T-helper 1 cell treated with Interleukin-12 subunit alpha and Interleukin-12 subunit beta and Interleukin-4 antibody, amounts not matched to agents 30 ng/mL and 1 ng/mL, for 36 hours (primary cell): ENCODE results near the gene PCSK6. TPM values are rescaled to one million over a fixed set of nuclear protein-coding genes. Genes with fewer than 3 reads are reported as not detected.
"Not testable (repeated sequence)": the region's sequence is repeated elsewhere in the genome, so short reads cannot be mapped to it uniquely, and the experiment has no call there.

Experiments
- intact Hi-C: fragments of 100-400 bp; cut with micrococcal nuclease; formaldehyde crosslinking; loops from one replicate; pipeline ENCODE4 v1.15.1; 2024
- total RNA-seq: library from RNA; stranded (reverse); gene quantifications from 2 replicates; pipeline ENCODE4 v1.2.3, GENCODE V29; 2022

PCSK6 gene
- total RNA-seq, 1 donor from 2014 or later = 2.5 TPM

GRCh38 chr15:101464256-101464998 is 25.1 kb downstream of the PCSK6 start:
- intact Hi-C loops = no loop called here

GRCh38 chr15:101463696-101464095 is 25.8 kb downstream of the PCSK6 start:
- intact Hi-C loops = not testable (repeated sequence)

GRCh38 chr15:101463270-101463669 is 26.2 kb downstream of the PCSK6 start:
- intact Hi-C loops = no loop called here

GRCh38 chr15:101461097-101461496 is 28.4 kb downstream of the PCSK6 start:
- intact Hi-C loops = loop anchor here (2.0 kb wide), 1 partner anchor 40 kb away; no protein-coding TSS in a partner anchor

- intact Hi-C loops = loop anchor here (2.0 kb wide), 1 partner anchor 41 kb away; no protein-coding TSS in a partner anchor
These were observed 29.8 kb downstream of the PCSK6 start for GRCh38 chr15:101459579-101460300.

- intact Hi-C loops = no loop called here
These were observed 30.5 kb downstream of the PCSK6 start for GRCh38 chr15:101458908-101459578.

- intact Hi-C loops = no loop called here
These were observed 31.2 kb downstream of the PCSK6 start for GRCh38 chr15:101458158-101458900.

GRCh38 chr15:101457696-101458095 is 31.8 kb downstream of the PCSK6 start:
- intact Hi-C loops = no loop called here

GRCh38 chr15:101456057-101456739 is 33.3 kb downstream of the PCSK6 start:
- intact Hi-C loops = no loop called here

GRCh38 chr15:101455291-101456025 is 34.0 kb downstream of the PCSK6 start:
- intact Hi-C loops = no loop called here

- intact Hi-C loops = not testable (repeated sequence)
These were observed 34.7 kb downstream of the PCSK6 start for GRCh38 chr15:101454781-101455180.

GRCh38 chr15:101454365-101454764 is 35.1 kb downstream of the PCSK6 start:
- intact Hi-C loops = no loop called here

GRCh38 chr15:101453123-101454120 is 36.1 kb downstream of the PCSK6 start:
- intact Hi-C loops = no loop called here

GRCh38 chr15:101452572-101452971 is 36.9 kb downstream of the PCSK6 start:
- intact Hi-C loops = no loop called here

GRCh38 chr15:101451846-101452245 is 37.7 kb downstream of the PCSK6 start:
- intact Hi-C loops = no loop called here

GRCh38 chr15:101451266-101451799 is 38.2 kb downstream of the PCSK6 start:
- intact Hi-C loops = no loop called here

GRCh38 chr15:101450403-101451265 is 38.9 kb downstream of the PCSK6 start:
- intact Hi-C loops = no loop called here
